IMR-90 (cell line): ENCODE results near the gene PGD. TPM values are rescaled to one million over a fixed set of nuclear protein-coding genes. Genes with fewer than 3 reads are reported as not detected.

Source experiments
- ATAC-seq: fragments of 200-7000 bp; cut with Tn5 transposase; 2 replicates; pipeline ENCODE4 v1.9.1; 2020; ENCODE audit warnings: low read depth, mild to moderate bottlenecking, moderate library complexity
- BruUV-seq: library from RNA; stranded (reverse); fragments of 400-500 nt; replicated peaks from 2 replicates; lab custom pipeline; 2021; lab: Mats Ljungman, UMichigan
- CTCF ChIA-PET: fragments of 300-600 bp; formaldehyde crosslinking; extraction: SDS; loops from one replicate; lab custom pipeline; 2021; ENCODE audit warnings: antibody characterized with exemption; lab: Yijun Ruan, JAX
- POLR2A ChIA-PET: fragments of 300-600 bp; sonication (Branson Sonifier 250); formaldehyde crosslinking; loops from one replicate; lab custom pipeline; 2022; ENCODE audit warnings: antibody characterized with exemption; ENCODE audit not compliant: unreplicated experiment; lab: Charles Lee
- DNase-seq: peaks from one replicate; pipeline ENCODE4 v3.0.0; 2013
- H2AFZ ChIP-seq: replicated peaks from 2 replicates; pipeline ENCODE3; 2013; ENCODE audit warnings: low read length, mild to moderate bottlenecking; ENCODE audit not compliant: poor library complexity
- H2AK5ac ChIP-seq: 2 replicates; pipeline ENCODE4 v1.6.1; 2013; ENCODE audit warnings: low read depth, low read length, inconsistent platforms
- H2AK9ac ChIP-seq: replicated peaks from 2 replicates; pipeline ENCODE3; 2013; ENCODE audit warnings: mild to moderate bottlenecking, low read depth, low read length, moderate library complexity; ENCODE audit not compliant: poor library complexity
- H2BK120ac ChIP-seq: 2 replicates; pipeline ENCODE4 v1.6.1; 2013; ENCODE audit warnings: low read depth, low read length, inconsistent platforms
- H2BK15ac ChIP-seq: 3 replicates; pipeline ENCODE4 v1.6.1; 2013; ENCODE audit warnings: low read depth, low read length, inconsistent platforms
- H2BK20ac ChIP-seq: 2 replicates; pipeline ENCODE4 v1.6.1; 2013; ENCODE audit warnings: low read depth, mild to moderate bottlenecking, inconsistent platforms, low read length, moderate library complexity
- H2BK5ac ChIP-seq: 2 replicates; pipeline ENCODE4 v1.6.1; 2013; ENCODE audit warnings: mild to moderate bottlenecking, low read depth, low read length, inconsistent platforms; ENCODE audit not compliant: poor library complexity, severe bottlenecking
- H3K14ac ChIP-seq: replicated peaks from 2 replicates; pipeline ENCODE4 v1.6.1; 2013; ENCODE audit warnings: low read depth, low read length, inconsistent platforms
- H3K18ac ChIP-seq: 2 replicates; pipeline ENCODE4 v1.6.1; 2013; ENCODE audit warnings: low read depth, low read length, control low read depth
- H3K23ac ChIP-seq: 2 replicates; pipeline ENCODE4 v1.6.1; 2013; ENCODE audit warnings: low read depth, low read length, inconsistent platforms
- H3K27ac ChIP-seq: 2 replicates; pipeline ENCODE4 v1.5.1; 2013; ENCODE audit warnings: mild to moderate bottlenecking, control low read depth, low read length; ENCODE audit not compliant: insufficient read depth
- H3K27me3 ChIP-seq: 2 replicates; pipeline ENCODE4 v1.6.1; 2013; ENCODE audit warnings: low read length; ENCODE audit not compliant: control insufficient read depth, insufficient read depth
- H3K36me3 ChIP-seq: 2 replicates; pipeline ENCODE4 v1.6.1; 2013; ENCODE audit warnings: low read length, mixed read lengths; ENCODE audit not compliant: control insufficient read depth, insufficient read depth
- H3K4ac ChIP-seq: 2 replicates; pipeline ENCODE4 v1.6.1; 2013; ENCODE audit warnings: low read depth, low read length, inconsistent platforms
- H3K4me1 ChIP-seq: 2 replicates; pipeline ENCODE4 v1.6.1; 2013; ENCODE audit warnings: low read length, mixed read lengths; ENCODE audit not compliant: control insufficient read depth, insufficient read depth
- H3K4me2 ChIP-seq: 2 replicates; pipeline ENCODE4 v1.6.1; 2013; ENCODE audit warnings: low read depth, mild to moderate bottlenecking, control low read depth, low read length, moderate library complexity
- H3K4me3 ChIP-seq: 2 replicates; pipeline ENCODE4 v1.5.1; 2013; ENCODE audit warnings: low read depth, mild to moderate bottlenecking, control low read depth, low read length, moderate library complexity; ENCODE audit not compliant: insufficient read depth
- H3K56ac ChIP-seq: 2 replicates; pipeline ENCODE4 v1.6.1; 2013; ENCODE audit warnings: low read length, inconsistent platforms; ENCODE audit not compliant: insufficient read depth; ENCODE audit errors: extremely low read depth
- H3K79me1 ChIP-seq, 2 experiments: 2 replicates each; pipeline ENCODE4 v1.6.1; 2013; ENCODE audit warnings: low read length in 2 of 2, inconsistent platforms in 1 of 2, low read depth in 1 of 2
- H3K9ac ChIP-seq: 2 replicates; pipeline ENCODE4 v1.6.1; 2013; ENCODE audit warnings: low read depth, low read length, control low read depth
- H3K9me1 ChIP-seq: 2 replicates; pipeline ENCODE4 v1.6.1; 2013; ENCODE audit warnings: low read length, inconsistent platforms; ENCODE audit not compliant: insufficient read depth
- H3K9me3 ChIP-seq: 2 replicates; pipeline ENCODE4 v1.6.1; 2013; ENCODE audit warnings: low read length; ENCODE audit not compliant: control insufficient read depth, insufficient read depth
- H4K20me1 ChIP-seq: 2 replicates; pipeline ENCODE4 v1.6.1; 2013; ENCODE audit warnings: low read length, inconsistent platforms; ENCODE audit not compliant: insufficient read depth
- H4K5ac ChIP-seq: 2 replicates; pipeline ENCODE4 v1.6.1; 2013; ENCODE audit warnings: mild to moderate bottlenecking, low read depth, low read length, control low read depth
- H4K8ac ChIP-seq, 2 experiments: 2 replicates each; pipeline ENCODE4 v1.6.1; 2013; ENCODE audit warnings: low read depth in 2 of 2, low read length in 2 of 2, control low read depth in 1 of 2, inconsistent platforms in 1 of 2
- H4K91ac ChIP-seq: 2 replicates; pipeline ENCODE4 v1.6.1; 2013; ENCODE audit warnings: low read depth, low read length, inconsistent platforms; ENCODE audit not compliant: insufficient read depth
- NFE2L2 ChIP-seq: fragments of 150-350 bp; IDR thresholded peaks from 2 replicates; pipeline ENCODE4 v1.6.1; 2016; ENCODE audit warnings: low read depth, mild to moderate bottlenecking, low read length
- RAD21 ChIP-seq: IDR thresholded peaks from 2 replicates; pipeline ENCODE4 v1.6.1; 2012; ENCODE audit warnings: low read length, improper control_type of control experiment
- WGBS, 2 experiments: methylation state at CpG; one replicate each; pipeline versions ENCODE4 v1.1.5 to v1.1.7; 2013; ENCODE audit warnings: missing lambda C conversion rate in 2 of 2; ENCODE audit not compliant: insufficient read length in 1 of 2; ENCODE audit errors: extremely low coverage in 2 of 2; 5-methylcytosine and 5-hydroxymethylcytosine counted together
- dilution Hi-C: fragments of 300-500 bp; cut with HindIII; formaldehyde crosslinking; loops from one replicate; pipeline ENCODE4 v1.14.3; 2018; ENCODE audit warnings: low sequenced_read_pairs; ENCODE audit not compliant: unreplicated experiment
- in situ Hi-C: fragments of 300-500 bp; cut with MboI; formaldehyde crosslinking; loops from 3 replicates; pipeline ENCODE4 v1.14.3; 2019; ENCODE audit warnings: low sequenced_read_pairs, inconsistent platforms, mixed read lengths
- intact Hi-C: fragments of 100-400 bp; cut with micrococcal nuclease; formaldehyde crosslinking; loops from 2 replicates; pipeline ENCODE4 v1.10.0; 2022
- polyA plus RNA-seq, 3 experiments: library from polyadenylated mRNA; depleted of rRNA; stranded (reverse); fragments of >200 nt; gene quantifications; 2 replicates each; pipeline ENCODE4 v1.2.3, GENCODE V29; 2012; ENCODE audit warnings: low replicate concordance in 1 of 3
- total RNA-seq: library from RNA; depleted of rRNA; stranded (reverse); fragments of >200 nt; gene quantifications from 2 replicates; pipeline ENCODE4 v1.2.3, GENCODE V29; 2012

Gene PGD
- total and polyA plus RNA-seq, 2 of the 4 experiments (the other 2 are of a cell fraction), result 118 to 216 TPM

GRCh38 chr1:10401281-10401680, 2.4 kb downstream of the PGD start:
- TF ChIP-seq RAD21 (peak; percentile 5; the same call in 1 of the 2 replicates), NFE2L2 (no peak)
- Histone ChIP-seq H3K36me3 (peaks cover 23% of the 10 kb centered on the region), H3K4me3 (no peak overlapping the region), H3K27me3 (no peaks in the 10 kb centered on the region), H3K14ac (no peak overlapping the region), H2BK5ac (no peak overlapping the region), H2BK15ac (no peak overlapping the region), H2AK9ac (no peak overlapping the region), H3K4me1 (peaks cover 6% of the 10 kb centered on the region), H3K4ac (no peak overlapping the region), H3K27ac (peak overlapping the region; percentile 63; the same call in 1 of the 2 replicates), H4K8ac (no peak overlapping the region), H3K79me1 (peaks cover 16 to 31% of the 10 kb centered on the region in 2 experiments), H2BK20ac (no peak overlapping the region), H4K5ac (no peak overlapping the region), H3K23ac (no peak overlapping the region), H3K9me3 (no peaks in the 10 kb centered on the region), H2AK5ac (no peak overlapping the region), H3K18ac (no peak overlapping the region), H3K9ac (no peak overlapping the region), H2AFZ (no peak overlapping the region), H3K56ac (no peak overlapping the region), H2BK120ac (no peak overlapping the region), H3K9me1 (peaks cover 13% of the 10 kb centered on the region; the same call in 1 of the 2 replicates), H3K4me2 (peak overlapping the region; percentile 39), H4K91ac (no peak overlapping the region), H4K20me1 (peaks cover 29% of the 10 kb centered on the region; the same call in 1 of the 2 replicates)
- WGBS, 2 experiments, result no CpG with 5 or more reads among the region's 1 CpG
- in situ Hi-C loops, result no loop called here
- intact Hi-C loops, result no loop called here
- dilution Hi-C loops, result no loop called here
- no peak for ATAC-seq
- no TSS peak for BruUV-seq
- POLR2A ChIA-PET, result no interaction called here
- CTCF ChIA-PET, result interaction anchor here (0.6 kb wide), 1 partner anchor 207 kb away, joined by 4 read pairs; no protein-coding TSS in a partner anchor
- DNase-seq, result peak; percentile 76
